ENCODE data around the gene CAPN9.
"Not testable (repeated sequence)": the region's sequence is repeated elsewhere in the genome, so short reads cannot be mapped to it uniquely, and the experiment has no call there.

CAPN9 gene, protein sequence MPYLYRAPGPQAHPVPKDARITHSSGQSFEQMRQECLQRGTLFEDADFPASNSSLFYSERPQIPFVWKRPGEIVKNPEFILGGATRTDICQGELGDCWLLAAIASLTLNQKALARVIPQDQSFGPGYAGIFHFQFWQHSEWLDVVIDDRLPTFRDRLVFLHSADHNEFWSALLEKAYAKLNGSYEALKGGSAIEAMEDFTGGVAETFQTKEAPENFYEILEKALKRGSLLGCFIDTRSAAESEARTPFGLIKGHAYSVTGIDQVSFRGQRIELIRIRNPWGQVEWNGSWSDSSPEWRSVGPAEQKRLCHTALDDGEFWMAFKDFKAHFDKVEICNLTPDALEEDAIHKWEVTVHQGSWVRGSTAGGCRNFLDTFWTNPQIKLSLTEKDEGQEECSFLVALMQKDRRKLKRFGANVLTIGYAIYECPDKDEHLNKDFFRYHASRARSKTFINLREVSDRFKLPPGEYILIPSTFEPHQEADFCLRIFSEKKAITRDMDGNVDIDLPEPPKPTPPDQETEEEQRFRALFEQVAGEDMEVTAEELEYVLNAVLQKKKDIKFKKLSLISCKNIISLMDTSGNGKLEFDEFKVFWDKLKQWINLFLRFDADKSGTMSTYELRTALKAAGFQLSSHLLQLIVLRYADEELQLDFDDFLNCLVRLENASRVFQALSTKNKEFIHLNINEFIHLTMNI

DNA sequence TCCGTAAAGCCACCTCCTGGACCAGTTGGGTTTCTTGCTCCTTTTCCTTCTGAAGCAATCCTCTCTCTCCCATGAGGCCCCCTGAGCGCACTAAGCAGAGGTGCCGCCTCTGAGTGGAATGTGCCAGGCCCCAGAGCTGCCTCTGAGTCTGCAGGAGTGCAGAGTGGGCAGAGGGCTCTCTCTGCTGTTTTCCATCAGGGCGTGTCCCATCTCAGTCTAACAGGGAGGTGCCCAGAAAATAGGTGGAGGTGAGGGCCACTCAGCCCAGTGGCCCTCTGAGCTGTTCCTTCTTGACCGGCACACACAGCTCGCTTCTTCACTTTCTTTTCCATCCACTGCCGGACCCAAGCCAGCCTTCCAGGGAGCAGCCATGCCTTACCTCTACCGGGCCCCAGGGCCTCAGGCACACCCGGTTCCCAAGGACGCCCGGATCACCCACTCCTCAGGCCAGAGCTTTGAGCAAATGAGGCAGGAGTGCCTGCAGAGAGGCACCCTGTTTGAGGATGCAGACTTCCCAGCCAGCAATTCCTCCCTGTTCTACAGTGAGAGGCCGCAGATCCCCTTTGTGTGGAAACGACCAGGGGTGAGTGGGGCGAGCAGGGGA lies at the start of gene CAPN9:
CAPN9 (plus strand) TSS at position 262 of the 604 bp plus-strand sequence; CDS start at position 371, 109 bp downstream.
- Mint-ChIP-seq H3K27ac (no peak within 1 kb of the TSS), H3K27me3 (no peaks in the 10 kb centered on the region), H3K4me1 (no peaks in the 10 kb centered on the region), H3K4me3 (no peak within 1 kb of the TSS), H3K9me3 (no peaks in the 10 kb centered on the region), H3K36me3 (no peaks in the 10 kb centered on the region)

- H3K9me3 Mint-ChIP-seq, result no peaks in the 10 kb centered on the region
- peaks cover 5% of the 10 kb centered on the region for H3K4me1 Mint-ChIP-seq
- H3K36me3 Mint-ChIP-seq, result peaks cover 6% of the 10 kb centered on the region
- no peak overlapping the region for H3K27ac Mint-ChIP-seq
- peaks cover 4% of the 10 kb centered on the region for H3K27me3 Mint-ChIP-seq
- H3K4me3 Mint-ChIP-seq, result no peak overlapping the region
Measured at GRCh38 chr1:230698130-230698529, 49.1 kb upstream of the CAPN9 start.

GRCh38 chr1:230698964-230699363 lies 48.2 kb upstream of the CAPN9 start:
- not testable (repeated sequence) for H3K27ac Mint-ChIP-seq

DNA sequence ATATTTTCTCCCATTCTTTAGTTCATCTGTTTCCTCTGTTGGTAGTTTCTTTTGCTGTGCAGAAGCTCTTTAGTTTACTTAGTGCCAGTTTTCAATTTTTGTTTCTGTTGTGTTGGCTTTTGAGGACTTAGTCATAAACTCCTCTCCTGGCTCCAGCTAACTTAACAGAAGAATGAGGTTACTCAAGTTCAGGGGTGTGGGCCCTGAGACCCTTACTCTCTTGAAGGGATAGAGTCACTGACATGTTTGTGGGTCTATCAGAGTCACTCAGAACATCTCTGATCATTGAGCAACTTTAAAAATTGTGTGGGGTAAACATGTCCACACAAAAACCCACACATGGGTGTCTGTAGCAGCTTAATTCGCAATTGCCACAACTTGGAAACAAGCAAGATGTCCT lies 47.5 kb upstream of the CAPN9 start:
- Mint-ChIP-seq H3K27ac (no peak overlapping the region), H3K36me3 (no peaks in the 10 kb centered on the region)

More at GRCh38 chr1:230698964-230699363, 48.2 kb upstream of the CAPN9 start:
- H3K36me3 Mint-ChIP-seq, H3K9me3 Mint-ChIP-seq, H3K27me3 Mint-ChIP-seq, H3K4me3 Mint-ChIP-seq, H3K4me1 Mint-ChIP-seq: not testable (repeated sequence)

GRCh38 chr1:230700132-230700531 lies 47.1 kb upstream of the CAPN9 start:
- peaks cover 4% of the 10 kb centered on the region for H3K27me3 Mint-ChIP-seq
- no peak overlapping the region for H3K27ac Mint-ChIP-seq
- no peaks in the 10 kb centered on the region for H3K9me3 Mint-ChIP-seq
- H3K4me3 Mint-ChIP-seq, result no peak overlapping the region
- H3K36me3 Mint-ChIP-seq, result no peaks in the 10 kb centered on the region
- H3K4me1 Mint-ChIP-seq, result no peaks in the 10 kb centered on the region

More for the DNA sequence above, 47.5 kb upstream of the CAPN9 start:
- Mint-ChIP-seq H3K4me1 (no peaks in the 10 kb centered on the region), H3K27me3 (peaks cover 4% of the 10 kb centered on the region), H3K4me3 (no peak overlapping the region), H3K9me3 (no peaks in the 10 kb centered on the region)

DNA sequence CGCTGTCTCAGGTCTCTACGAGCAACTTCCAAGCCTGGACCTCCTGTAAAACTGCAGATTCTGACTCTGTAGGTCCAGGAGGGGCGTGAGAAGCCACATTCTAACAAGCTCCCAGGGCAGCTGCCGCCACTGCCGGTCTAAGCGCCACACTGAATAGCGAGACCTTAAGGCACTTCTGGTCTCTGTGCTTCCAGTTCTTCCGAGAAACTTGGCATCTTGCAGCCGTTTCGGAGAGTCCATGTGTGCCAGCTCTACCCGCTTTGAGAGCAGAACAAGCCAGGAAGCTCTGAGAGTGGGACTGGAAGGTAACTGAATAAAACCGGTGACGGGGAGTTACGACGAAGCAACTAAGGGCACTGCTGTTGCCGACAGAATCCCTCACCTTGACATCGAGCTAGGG lies 45.8 kb upstream of the CAPN9 start:
- Mint-ChIP-seq H3K27ac (no peak overlapping the region), H3K36me3 (no peaks in the 10 kb centered on the region), H3K4me3 (no peak overlapping the region), H3K9me3 (no peaks in the 10 kb centered on the region), H3K27me3 (peaks cover 4% of the 10 kb centered on the region), H3K4me1 (no peaks in the 10 kb centered on the region)

DNA sequence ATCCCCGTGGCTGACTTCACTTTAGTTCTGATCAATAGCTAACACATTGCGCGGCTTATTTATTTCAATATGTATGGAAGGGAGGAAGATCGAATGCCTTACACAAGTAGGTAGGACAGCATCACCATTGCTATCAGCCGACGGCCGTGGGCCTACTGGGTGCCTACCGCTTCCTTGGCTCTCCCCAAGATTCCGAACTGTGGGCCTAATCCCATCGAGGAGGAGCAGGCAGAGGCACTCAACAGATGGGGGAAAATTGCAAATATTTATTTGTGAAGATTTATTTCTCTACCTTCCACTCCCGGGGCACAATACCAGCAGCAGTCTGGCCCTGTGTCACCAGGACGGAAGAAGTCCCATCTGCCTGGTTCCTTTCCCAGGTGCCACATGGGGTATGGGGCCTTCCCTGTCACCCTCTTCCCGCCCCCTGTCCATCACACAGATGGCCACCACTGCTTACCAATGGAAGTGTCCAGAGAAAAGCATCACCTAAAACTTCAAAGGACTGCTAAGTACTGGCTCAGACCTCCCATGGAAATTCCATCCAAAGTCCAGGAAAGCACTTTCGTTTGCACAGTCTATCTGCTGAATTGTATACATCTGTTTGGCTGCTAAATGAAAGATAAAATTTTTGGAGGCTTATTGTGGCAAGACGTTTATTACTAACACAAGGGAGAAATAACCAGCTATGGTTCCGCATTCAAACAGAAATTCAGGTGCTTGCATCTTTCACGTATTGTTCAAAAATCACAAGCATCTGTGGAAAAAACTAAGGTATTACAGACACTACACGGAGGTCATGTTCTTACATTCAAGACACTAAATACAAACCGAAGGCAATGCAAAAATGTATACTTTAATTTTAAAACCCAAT lies 45.1 kb upstream of the CAPN9 start:
- peaks cover 4% of the 10 kb centered on the region for H3K27me3 Mint-ChIP-seq
- H3K36me3 Mint-ChIP-seq, result no peaks in the 10 kb centered on the region
- H3K4me1 Mint-ChIP-seq, result no peaks in the 10 kb centered on the region
- H3K27ac Mint-ChIP-seq, result no peak overlapping the region
- H3K9me3 Mint-ChIP-seq, result no peaks in the 10 kb centered on the region
- H3K4me3 Mint-ChIP-seq, result no peak overlapping the region

DNA sequence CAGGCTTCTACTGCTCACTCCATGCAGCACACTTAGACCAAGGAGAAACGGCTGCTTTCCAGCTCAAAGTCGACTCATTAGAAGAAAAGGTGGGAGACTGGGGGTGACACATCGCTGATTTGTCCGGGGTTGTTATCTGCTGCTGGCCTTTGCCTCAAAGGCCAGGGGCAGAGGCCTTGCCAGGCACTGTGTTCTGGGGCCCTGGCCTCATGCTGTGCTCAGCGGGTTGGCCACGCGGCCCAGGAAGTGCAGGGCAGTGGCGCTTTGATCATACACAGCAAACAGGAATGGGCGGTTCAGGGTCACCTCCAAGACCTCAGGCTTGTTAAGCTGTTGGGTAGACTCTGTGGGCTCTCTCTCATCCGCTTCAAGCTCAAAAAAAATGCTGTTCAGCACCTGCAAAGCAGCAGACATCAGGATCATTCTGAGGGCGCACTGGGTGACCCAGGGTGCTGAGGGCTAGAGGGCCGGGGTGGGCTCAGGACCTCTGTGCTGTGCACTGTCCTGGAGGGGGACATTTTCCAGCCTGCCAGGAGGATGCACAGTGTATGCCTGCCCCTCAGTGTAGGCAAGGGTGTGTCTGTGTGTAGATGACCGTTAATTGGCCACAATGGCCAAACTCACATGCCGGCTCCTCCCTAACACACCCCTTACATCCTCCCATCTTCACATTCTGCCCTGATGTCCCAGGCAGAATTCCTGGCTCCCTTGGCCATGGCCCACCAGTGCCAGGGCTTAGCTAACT lies 44.1 kb upstream of the CAPN9 start:
- Mint-ChIP-seq H3K27ac (no peak overlapping the region), H3K36me3 (no peaks in the 10 kb centered on the region), H3K27me3 (peaks cover 4% of the 10 kb centered on the region), H3K9me3 (no peaks in the 10 kb centered on the region), H3K4me3 (no peak overlapping the region), H3K4me1 (no peaks in the 10 kb centered on the region)

- no peak overlapping the region for H3K4me3 Mint-ChIP-seq
- H3K27me3 Mint-ChIP-seq, result peaks cover 4% of the 10 kb centered on the region
- no peaks in the 10 kb centered on the region for H3K4me1 Mint-ChIP-seq
- no peaks in the 10 kb centered on the region for H3K9me3 Mint-ChIP-seq
- no peaks in the 10 kb centered on the region for H3K36me3 Mint-ChIP-seq
- H3K27ac Mint-ChIP-seq, result no peak overlapping the region
Measured at GRCh38 chr1:230703679-230704385, 43.4 kb upstream of the CAPN9 start.

GRCh38 chr1:230704830-230705229 lies 42.4 kb upstream of the CAPN9 start:
- H3K36me3 Mint-ChIP-seq, result no peaks in the 10 kb centered on the region
- no peaks in the 10 kb centered on the region for H3K9me3 Mint-ChIP-seq
- H3K4me1 Mint-ChIP-seq, result no peaks in the 10 kb centered on the region
- no peak overlapping the region for H3K4me3 Mint-ChIP-seq
- H3K27me3 Mint-ChIP-seq, result peaks cover 5% of the 10 kb centered on the region
- H3K27ac Mint-ChIP-seq, result no peak overlapping the region

DNA sequence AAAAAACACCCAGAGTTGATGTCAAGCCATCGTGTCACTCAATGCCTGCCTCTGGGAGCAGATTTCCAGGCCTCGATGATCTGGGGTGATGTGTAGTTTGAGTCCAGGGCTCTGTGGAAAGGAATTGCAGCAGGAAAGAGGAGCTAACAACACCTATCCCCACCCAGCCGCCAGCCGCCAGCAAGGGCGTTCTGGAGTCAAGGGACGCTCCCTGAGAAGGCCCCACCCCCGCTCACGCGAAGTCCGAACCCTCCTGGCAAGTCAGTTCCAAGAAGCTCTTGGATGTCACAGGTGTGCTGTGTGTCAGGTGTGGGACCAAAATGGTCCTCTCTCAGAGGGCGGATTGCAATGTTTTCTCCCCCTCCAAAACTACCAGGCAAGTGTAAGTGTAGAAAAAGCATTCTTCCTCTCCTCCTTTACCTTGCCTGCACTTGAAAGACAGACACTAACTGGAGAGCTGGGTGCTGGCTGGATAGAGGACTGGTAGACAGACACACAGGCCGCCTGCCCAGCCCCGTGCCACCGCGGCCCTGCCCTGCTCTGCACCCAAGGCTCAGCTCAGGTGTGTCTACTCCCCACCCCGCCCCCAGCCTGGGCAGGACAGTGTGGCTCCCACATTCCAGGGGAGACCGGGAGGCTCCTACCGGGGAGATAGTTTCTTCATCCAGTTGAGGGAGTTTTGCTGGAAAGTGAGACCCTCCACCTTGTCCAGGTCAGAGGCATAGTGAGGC lies 41.7 kb upstream of the CAPN9 start:
- Mint-ChIP-seq H3K4me1 (no peaks in the 10 kb centered on the region), H3K4me3 (no peak overlapping the region), H3K9me3 (no peaks in the 10 kb centered on the region), H3K27me3 (peaks cover 2% of the 10 kb centered on the region), H3K36me3 (no peaks in the 10 kb centered on the region), H3K27ac (no peak overlapping the region)

- H3K9me3 Mint-ChIP-seq, result no peaks in the 10 kb centered on the region
- H3K27ac Mint-ChIP-seq, result no peak overlapping the region
- no peak overlapping the region for H3K4me3 Mint-ChIP-seq
- H3K36me3 Mint-ChIP-seq, result no peaks in the 10 kb centered on the region
- H3K4me1 Mint-ChIP-seq, result no peaks in the 10 kb centered on the region
- H3K27me3 Mint-ChIP-seq, result peaks cover 2% of the 10 kb centered on the region
Measured at GRCh38 chr1:230706020-230706699, 41.0 kb upstream of the CAPN9 start.

DNA sequence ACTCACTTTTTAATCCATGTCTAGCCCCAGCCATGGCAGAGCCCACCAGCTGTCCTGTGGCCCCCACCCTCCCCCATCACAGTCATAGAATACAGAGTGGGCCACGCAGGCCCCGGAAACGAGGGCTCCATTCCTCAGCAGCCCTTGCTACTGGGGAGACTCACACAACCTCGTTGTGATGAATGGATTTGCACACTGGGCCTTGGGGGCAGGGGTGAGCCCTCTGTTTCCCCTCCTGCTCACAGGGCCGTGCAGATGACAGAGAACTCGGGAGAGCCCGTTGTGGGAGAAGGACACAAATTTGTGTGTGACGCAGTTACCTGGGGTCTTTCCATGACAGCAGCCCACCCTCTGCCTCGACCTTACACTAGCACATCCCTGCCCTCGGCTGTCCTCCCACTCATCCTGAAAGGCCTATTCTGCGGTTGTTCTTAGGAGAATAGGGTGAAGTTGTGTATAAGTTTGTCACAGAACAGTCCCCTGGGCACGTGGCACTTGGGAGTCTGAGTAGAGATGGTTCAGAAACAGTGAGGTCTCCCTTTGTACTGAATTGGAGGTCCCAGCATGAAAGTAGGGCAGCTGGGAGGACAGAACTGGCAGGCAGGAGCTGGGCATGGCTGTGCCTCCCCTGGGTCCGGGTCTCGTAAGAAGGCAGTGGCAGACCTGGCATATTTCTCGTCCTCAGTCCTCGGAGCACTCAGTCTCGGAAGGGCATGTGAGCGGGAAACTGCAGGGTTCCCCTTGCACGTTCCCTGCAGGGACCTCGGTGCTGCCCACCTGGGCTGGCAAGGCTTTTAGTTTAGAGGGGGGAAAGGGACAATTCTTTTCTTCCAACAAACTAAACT lies 40.1 kb upstream of the CAPN9 start:
- Mint-ChIP-seq H3K4me3 (no peak overlapping the region), H3K36me3 (no peaks in the 10 kb centered on the region), H3K9me3 (no peaks in the 10 kb centered on the region), H3K27me3 (peaks cover 2% of the 10 kb centered on the region), H3K27ac (no peak overlapping the region), H3K4me1 (no peaks in the 10 kb centered on the region)
